WTC11 (cell line): ENCODE data around the gene NFX1. TPM values are rescaled to one million over a fixed set of nuclear protein-coding genes. Genes with fewer than 3 reads are reported as not detected.
"Not testable (repeated sequence)": the region's sequence is repeated elsewhere in the genome, so short reads cannot be mapped to it uniquely, and the experiment has no call there.

Experiments
- ATAC-seq: fragments of 200-7000 bp; cut with Tn5 transposase; 2 replicates; pipeline ENCODE4 v1.10.0; 2021; ENCODE audit warnings: mild to moderate bottlenecking, moderate library complexity
- CTCF ChIA-PET: fragments of 300-600 bp; sonication (Branson Sonifier 250); formaldehyde crosslinking; loops from one replicate; lab custom pipeline; 2021; ENCODE audit warnings: antibody characterized with exemption; lab: Charles Lee
- POLR2A ChIA-PET: fragments of 350-600 bp; sonication (Branson Sonifier 250); formaldehyde crosslinking; loops from one replicate; lab custom pipeline; 2021; ENCODE audit warnings: antibody characterized with exemption; lab: Charles Lee
- DNase-seq: peaks from one replicate; pipeline ENCODE4 v3.0.0; 2021; ENCODE audit warnings: low spot score
- H3K27ac Mint-ChIP-seq: 2 replicates; pipeline ENCODE4 v1.8.0; 2021; ENCODE audit warnings: mixed read lengths
- H3K27me3 Mint-ChIP-seq: 2 replicates; pipeline ENCODE4 v1.8.0; 2021; ENCODE audit warnings: low read depth, mild to moderate bottlenecking, moderate library complexity, mixed read lengths
- H3K36me3 Mint-ChIP-seq: 2 replicates; pipeline ENCODE4 v1.8.0; 2021; ENCODE audit warnings: mixed read lengths
- H3K4me1 Mint-ChIP-seq: 2 replicates; pipeline ENCODE4 v1.8.0; 2022; ENCODE audit warnings: mixed read lengths
- H3K4me3 Mint-ChIP-seq: 2 replicates; pipeline ENCODE4 v1.8.0; 2021; ENCODE audit warnings: mild to moderate bottlenecking, moderate library complexity, mixed read lengths
- H3K9me3 Mint-ChIP-seq: 2 replicates; pipeline ENCODE4 v1.8.0; 2021; ENCODE audit warnings: mixed read lengths
- ATF1 ChIP-seq: sonication (generic); formaldehyde crosslinking; IDR thresholded peaks from 2 replicates; pipeline ENCODE4 v1.8.1; 2023; ENCODE audit warnings: mild to moderate bottlenecking, moderate library complexity, missing genetic modification reagents
- EMX1 ChIP-seq: fragments of 250-450 bp; sonication (Bioruptor Pico); IDR thresholded peaks from 2 replicates; pipeline ENCODE4 v1.8.0; 2021; ENCODE audit warnings: mild to moderate bottlenecking
- ESRRA ChIP-seq: sonication (generic); formaldehyde crosslinking; IDR thresholded peaks from 2 replicates; pipeline ENCODE4 v1.8.1; 2022; ENCODE audit warnings: mild to moderate bottlenecking, missing genetic modification reagents, borderline replicate concordance
- IRF2 ChIP-seq: sonication (generic); formaldehyde crosslinking; IDR thresholded peaks from 2 replicates; pipeline ENCODE4 v1.8.0; 2022; ENCODE audit warnings: low read depth, missing genetic modification reagents, borderline replicate concordance
- NR1H2 ChIP-seq: sonication (generic); formaldehyde crosslinking; IDR thresholded peaks from 2 replicates; pipeline ENCODE4 v1.9.0; 2021; ENCODE audit warnings: mild to moderate bottlenecking, moderate library complexity, missing genetic modification reagents
- TCF7 ChIP-seq: sonication (generic); formaldehyde crosslinking; IDR thresholded peaks from 2 replicates; pipeline ENCODE4 v1.8.0; 2022; ENCODE audit warnings: mild to moderate bottlenecking, low read depth, missing genetic modification reagents, moderate library complexity
- TEAD1 ChIP-seq: sonication (generic); formaldehyde crosslinking; IDR thresholded peaks from 2 replicates; pipeline ENCODE4 v1.8.0; 2022; ENCODE audit warnings: mild to moderate bottlenecking, missing genetic modification reagents
- ZNF219 ChIP-seq: sonication (generic); formaldehyde crosslinking; IDR thresholded peaks from 2 replicates; pipeline ENCODE4 v1.8.0; 2023; ENCODE audit warnings: missing genetic modification reagents, mild to moderate bottlenecking, borderline replicate concordance
- ZNF263 ChIP-seq: sonication (generic); formaldehyde crosslinking; IDR thresholded peaks from 2 replicates; pipeline ENCODE4 v1.8.1; 2022; ENCODE audit warnings: low read depth, mild to moderate bottlenecking, moderate library complexity, missing genetic modification reagents
- ZNF423 ChIP-seq: fragments of 250-450 bp; sonication (Bioruptor Pico); IDR thresholded peaks from 2 replicates; pipeline ENCODE4 v2.1.2; 2022; ENCODE audit warnings: mild to moderate bottlenecking, moderate library complexity
- total RNA-seq: library from RNA; stranded (reverse); gene quantifications from 3 replicates; pipeline ENCODE4 v1.2.3, GENCODE V29; 2021
- TF ChIP-seq, protein P1 (sequence below): sonication (generic); formaldehyde crosslinking; IDR thresholded peaks from 2 replicates; pipeline ENCODE4 v1.8.1; 2022; ENCODE audit warnings: missing genetic modification reagents, borderline replicate concordance
- TF ChIP-seq, protein P2 (sequence below): sonication (generic); formaldehyde crosslinking; IDR thresholded peaks from 2 replicates; pipeline ENCODE4 v1.8.0; 2023; ENCODE audit warnings: mild to moderate bottlenecking, missing genetic modification reagents
- TF ChIP-seq, protein P3 (sequence below): sonication (generic); formaldehyde crosslinking; IDR thresholded peaks from 2 replicates; pipeline ENCODE4 v1.8.0; 2022; ENCODE audit warnings: mild to moderate bottlenecking, missing genetic modification reagents
- TF ChIP-seq, protein P4 (sequence below): sonication (generic); formaldehyde crosslinking; conservative IDR thresholded peaks from 2 replicates; pipeline ENCODE4 v1.8.1; 2023; ENCODE audit warnings: mild to moderate bottlenecking, low read depth, missing genetic modification reagents, moderate library complexity
- TF ChIP-seq, protein P5 (sequence below): sonication (generic); formaldehyde crosslinking; conservative IDR thresholded peaks from 2 replicates; pipeline ENCODE4 v1.8.1; 2022; ENCODE audit warnings: mild to moderate bottlenecking, missing genetic modification reagents
- TF ChIP-seq, protein P6 (sequence below): sonication (generic); formaldehyde crosslinking; IDR thresholded peaks from 2 replicates; pipeline ENCODE4 v1.8.1; 2023; ENCODE audit warnings: mild to moderate bottlenecking, missing genetic modification reagents, moderate library complexity

NFX1 gene
- total RNA-seq, 1 experiment from 2014 or later, result 30.9 TPM

DNA sequence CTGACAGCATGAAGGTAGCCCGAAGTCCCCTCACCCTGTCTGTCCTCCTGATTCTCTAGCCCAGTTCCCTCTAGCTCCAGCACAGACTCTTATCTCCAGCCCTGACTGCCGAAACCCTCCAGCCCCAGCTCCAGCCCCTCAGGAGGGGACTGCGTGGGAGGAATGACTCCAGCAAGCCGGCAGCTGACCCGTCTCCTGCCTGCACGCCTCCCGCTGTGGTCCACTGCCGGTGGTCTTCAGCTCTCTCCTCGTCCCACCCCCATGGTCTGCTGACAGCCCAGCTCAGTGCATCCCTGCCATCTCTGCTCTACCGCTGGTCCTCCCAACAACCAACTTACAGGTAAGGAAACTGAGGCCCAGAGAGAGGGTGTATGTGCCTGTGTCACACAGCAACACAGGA, 111.5 kb downstream of the NFX1 start:
- H3K27ac Mint-ChIP-seq, POLR2A ChIA-PET, CTCF ChIA-PET, H3K9me3 Mint-ChIP-seq, H3K27me3 Mint-ChIP-seq, H3K4me1 Mint-ChIP-seq, H3K4me3 Mint-ChIP-seq, DNase-seq, H3K36me3 Mint-ChIP-seq, ATAC-seq: not testable (repeated sequence)

DNA sequence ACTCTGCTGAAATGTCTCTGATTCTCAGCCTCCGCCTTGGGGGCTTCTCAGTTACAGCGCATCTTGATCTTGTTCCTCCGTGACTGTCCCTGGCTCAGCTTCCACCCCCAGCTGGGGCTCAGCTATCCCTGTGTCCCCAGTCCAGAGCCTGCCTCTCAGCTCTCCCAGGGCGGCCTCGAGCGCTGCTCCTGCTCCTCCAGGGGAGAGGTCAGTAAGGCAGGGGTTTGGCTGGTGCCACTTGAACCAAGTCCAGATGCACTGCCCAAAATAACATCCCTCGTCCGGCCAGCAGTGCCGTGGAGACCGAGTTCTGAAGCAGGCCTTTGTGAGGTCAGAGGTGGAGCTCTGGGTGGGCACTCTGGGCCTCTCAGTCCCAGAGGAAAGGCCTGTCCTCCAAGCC, 112.1 kb downstream of the NFX1 start, which contains the start of gene AQP7:
Gene AQP7, minus strand, starts transcription at position 198 of the 400 bp plus-strand sequence. CDS start 1,306 bp downstream, outside the sequence.
- H3K4me1 Mint-ChIP-seq, H3K27ac Mint-ChIP-seq, POLR2A ChIA-PET, H3K4me3 Mint-ChIP-seq, DNase-seq, ATAC-seq, H3K36me3 Mint-ChIP-seq, H3K27me3 Mint-ChIP-seq, H3K9me3 Mint-ChIP-seq: not testable (repeated sequence)
- CTCF ChIA-PET, result interaction anchor here (0.9 to 4.3 kb wide), 7 partner anchors 10 to 70 kb away, joined by 4 to 62 read pairs (median 16); no protein-coding TSS in a partner anchor

DNA sequence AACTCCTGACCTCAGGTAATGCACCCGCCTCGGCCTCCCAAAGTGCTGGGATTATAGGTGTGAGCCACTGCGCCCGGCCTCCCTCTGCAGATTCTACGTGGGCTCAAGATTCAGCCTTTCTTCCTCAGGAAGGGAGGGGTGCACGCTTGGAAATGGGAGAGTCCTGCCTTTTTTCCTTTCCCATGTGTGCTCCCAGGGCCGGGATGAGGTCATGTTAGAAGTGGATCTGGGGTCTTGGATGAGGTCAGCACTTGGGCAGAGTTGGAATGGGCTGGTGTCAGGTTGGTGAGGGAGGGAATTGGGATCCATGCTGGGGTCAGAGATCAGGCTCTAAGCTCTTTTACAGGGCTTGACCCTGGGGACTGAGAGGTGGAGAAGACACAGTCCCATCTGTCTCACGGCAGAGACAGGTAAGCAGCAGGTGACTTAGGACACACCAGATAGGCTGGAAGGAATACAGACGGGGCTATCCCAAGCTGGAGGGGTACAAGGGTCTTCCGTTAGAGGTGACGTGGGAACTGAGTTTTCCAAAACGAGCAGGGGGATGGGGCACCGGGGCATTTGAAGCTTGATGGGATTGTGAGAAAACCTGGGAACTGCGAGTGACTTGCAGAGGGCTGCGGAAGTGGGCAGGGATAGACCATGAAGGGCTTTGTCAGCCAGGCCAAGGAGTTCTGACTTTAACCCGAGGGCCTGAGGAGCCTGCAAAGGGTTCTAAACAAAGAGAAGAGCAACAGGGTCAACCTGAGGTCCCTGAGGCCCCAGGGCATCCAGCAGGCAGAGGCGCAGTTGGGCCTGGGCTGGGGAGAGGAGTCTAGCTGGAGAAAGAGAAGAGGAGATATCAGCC, 113.8 kb downstream of the NFX1 start:
- no peak for ATAC-seq
- no peak for TF ChIP-seq ZNF219 (CRISPR knock-in tag)
- TF ChIP-seq ATF1 (CRISPR knock-in tag), result no peak
- TF ChIP-seq IRF2 (CRISPR knock-in tag), result no peak
- TF ChIP-seq, protein P1, sequence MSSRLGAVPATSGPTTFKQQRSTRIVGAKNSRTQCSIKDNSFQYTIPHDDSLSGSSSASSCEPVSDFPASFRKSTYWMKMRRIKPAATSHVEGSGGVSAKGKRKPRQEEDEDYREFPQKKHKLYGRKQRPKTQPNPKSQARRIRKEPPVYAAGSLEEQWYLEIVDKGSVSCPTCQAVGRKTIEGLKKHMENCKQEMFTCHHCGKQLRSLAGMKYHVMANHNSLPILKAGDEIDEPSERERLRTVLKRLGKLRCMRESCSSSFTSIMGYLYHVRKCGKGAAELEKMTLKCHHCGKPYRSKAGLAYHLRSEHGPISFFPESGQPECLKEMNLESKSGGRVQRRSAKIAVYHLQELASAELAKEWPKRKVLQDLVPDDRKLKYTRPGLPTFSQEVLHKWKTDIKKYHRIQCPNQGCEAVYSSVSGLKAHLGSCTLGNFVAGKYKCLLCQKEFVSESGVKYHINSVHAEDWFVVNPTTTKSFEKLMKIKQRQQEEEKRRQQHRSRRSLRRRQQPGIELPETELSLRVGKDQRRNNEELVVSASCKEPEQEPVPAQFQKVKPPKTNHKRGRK, result no peak
- TF ChIP-seq, all 79 proteins: peak for 0
- Mint-ChIP-seq H3K4me1 (no peaks in the 10 kb centered on the region), H3K9me3 (no peaks in the 10 kb centered on the region), H3K27ac (no peak overlapping the region), H3K4me3 (no peak overlapping the region), H3K27me3 (no peaks in the 10 kb centered on the region; the same call in 1 of the 2 replicates), H3K36me3 (no peaks in the 10 kb centered on the region)
- ChIA-PET POLR2A (no interaction called here), CTCF (interaction anchor here (0.5 to 4.3 kb wide), 21 partner anchors 11 to 316 kb away, joined by 3 to 62 read pairs (median 5); partner anchors contain the start of genes AQP3 and NOL6)
- DNase-seq, result no peak

DNA sequence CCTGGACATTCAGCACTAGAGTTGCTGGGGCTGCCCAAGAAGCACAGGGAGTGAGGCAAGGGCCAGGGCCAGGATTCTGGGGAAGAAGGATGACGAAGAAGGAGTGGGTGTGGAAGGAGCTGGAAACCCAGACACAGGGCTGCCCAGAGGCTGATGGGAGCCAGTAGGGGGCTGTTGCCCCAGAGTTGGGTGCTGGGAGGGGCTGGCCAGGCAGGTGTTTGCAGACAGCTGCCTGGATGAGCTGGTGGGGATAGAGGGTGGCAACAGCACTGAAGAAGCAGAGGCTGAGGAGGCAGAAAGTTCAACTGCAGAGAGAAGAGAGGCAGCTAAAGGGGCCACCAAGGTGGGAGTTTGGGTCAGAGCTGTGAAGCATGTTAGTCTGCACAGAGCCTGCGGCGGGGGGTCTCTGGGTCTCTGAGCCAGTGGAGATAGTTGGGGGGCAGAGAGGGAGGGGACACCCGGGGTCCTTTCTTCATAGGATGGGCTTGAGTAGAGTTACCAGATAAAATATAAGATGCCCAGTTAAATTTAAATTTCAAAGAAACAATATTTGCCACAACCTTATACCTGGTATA, 114.6 kb downstream of the NFX1 start:
- TF ChIP-seq ZNF263 (CRISPR knock-in tag), result no peak
- TF ChIP-seq, protein P2, sequence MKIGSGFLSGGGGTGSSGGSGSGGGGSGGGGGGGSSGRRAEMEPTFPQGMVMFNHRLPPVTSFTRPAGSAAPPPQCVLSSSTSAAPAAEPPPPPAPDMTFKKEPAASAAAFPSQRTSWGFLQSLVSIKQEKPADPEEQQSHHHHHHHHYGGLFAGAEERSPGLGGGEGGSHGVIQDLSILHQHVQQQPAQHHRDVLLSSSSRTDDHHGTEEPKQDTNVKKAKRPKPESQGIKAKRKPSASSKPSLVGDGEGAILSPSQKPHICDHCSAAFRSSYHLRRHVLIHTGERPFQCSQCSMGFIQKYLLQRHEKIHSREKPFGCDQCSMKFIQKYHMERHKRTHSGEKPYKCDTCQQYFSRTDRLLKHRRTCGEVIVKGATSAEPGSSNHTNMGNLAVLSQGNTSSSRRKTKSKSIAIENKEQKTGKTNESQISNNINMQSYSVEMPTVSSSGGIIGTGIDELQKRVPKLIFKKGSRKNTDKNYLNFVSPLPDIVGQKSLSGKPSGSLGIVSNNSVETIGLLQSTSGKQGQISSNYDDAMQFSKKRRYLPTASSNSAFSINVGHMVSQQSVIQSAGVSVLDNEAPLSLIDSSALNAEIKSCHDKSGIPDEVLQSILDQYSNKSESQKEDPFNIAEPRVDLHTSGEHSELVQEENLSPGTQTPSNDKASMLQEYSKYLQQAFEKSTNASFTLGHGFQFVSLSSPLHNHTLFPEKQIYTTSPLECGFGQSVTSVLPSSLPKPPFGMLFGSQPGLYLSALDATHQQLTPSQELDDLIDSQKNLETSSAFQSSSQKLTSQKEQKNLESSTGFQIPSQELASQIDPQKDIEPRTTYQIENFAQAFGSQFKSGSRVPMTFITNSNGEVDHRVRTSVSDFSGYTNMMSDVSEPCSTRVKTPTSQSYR (CRISPR knock-in tag), result no peak
- TF ChIP-seq, protein P3, sequence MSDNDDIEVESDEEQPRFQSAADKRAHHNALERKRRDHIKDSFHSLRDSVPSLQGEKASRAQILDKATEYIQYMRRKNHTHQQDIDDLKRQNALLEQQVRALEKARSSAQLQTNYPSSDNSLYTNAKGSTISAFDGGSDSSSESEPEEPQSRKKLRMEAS (CRISPR knock-in tag), result no peak
- no peak for TF ChIP-seq NR1H2 (CRISPR knock-in tag)
- TF ChIP-seq, protein P4, sequence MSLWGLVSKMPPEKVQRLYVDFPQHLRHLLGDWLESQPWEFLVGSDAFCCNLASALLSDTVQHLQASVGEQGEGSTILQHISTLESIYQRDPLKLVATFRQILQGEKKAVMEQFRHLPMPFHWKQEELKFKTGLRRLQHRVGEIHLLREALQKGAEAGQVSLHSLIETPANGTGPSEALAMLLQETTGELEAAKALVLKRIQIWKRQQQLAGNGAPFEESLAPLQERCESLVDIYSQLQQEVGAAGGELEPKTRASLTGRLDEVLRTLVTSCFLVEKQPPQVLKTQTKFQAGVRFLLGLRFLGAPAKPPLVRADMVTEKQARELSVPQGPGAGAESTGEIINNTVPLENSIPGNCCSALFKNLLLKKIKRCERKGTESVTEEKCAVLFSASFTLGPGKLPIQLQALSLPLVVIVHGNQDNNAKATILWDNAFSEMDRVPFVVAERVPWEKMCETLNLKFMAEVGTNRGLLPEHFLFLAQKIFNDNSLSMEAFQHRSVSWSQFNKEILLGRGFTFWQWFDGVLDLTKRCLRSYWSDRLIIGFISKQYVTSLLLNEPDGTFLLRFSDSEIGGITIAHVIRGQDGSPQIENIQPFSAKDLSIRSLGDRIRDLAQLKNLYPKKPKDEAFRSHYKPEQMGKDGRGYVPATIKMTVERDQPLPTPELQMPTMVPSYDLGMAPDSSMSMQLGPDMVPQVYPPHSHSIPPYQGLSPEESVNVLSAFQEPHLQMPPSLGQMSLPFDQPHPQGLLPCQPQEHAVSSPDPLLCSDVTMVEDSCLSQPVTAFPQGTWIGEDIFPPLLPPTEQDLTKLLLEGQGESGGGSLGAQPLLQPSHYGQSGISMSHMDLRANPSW (CRISPR knock-in tag), result no peak
- TF ChIP-seq ZNF423 (CRISPR knock-in tag), result no peak
- TF ChIP-seq, protein P5, sequence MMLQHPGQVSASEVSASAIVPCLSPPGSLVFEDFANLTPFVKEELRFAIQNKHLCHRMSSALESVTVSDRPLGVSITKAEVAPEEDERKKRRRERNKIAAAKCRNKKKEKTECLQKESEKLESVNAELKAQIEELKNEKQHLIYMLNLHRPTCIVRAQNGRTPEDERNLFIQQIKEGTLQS (CRISPR knock-in tag), result no peak
- TF ChIP-seq ESRRA (CRISPR knock-in tag), result no peak
- TF ChIP-seq TCF7, result no peak
- no peak for TF ChIP-seq EMX1 (CRISPR knock-in tag)
- TF ChIP-seq TEAD1 (CRISPR knock-in tag), result no peak
- no peak for TF ChIP-seq ATF1 (CRISPR knock-in tag)
- TF ChIP-seq, protein P6, sequence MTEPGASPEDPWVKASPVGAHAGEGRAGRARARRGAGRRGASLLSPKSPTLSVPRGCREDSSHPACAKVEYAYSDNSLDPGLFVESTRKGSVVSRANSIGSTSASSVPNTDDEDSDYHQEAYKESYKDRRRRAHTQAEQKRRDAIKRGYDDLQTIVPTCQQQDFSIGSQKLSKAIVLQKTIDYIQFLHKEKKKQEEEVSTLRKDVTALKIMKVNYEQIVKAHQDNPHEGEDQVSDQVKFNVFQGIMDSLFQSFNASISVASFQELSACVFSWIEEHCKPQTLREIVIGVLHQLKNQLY (CRISPR knock-in tag), result no peak
- ATAC-seq (no peak), DNase-seq (no peak)
- Mint-ChIP-seq H3K9me3 (no peaks in the 10 kb centered on the region), H3K36me3 (no peaks in the 10 kb centered on the region), H3K4me3 (no peak overlapping the region), H3K4me1 (no peaks in the 10 kb centered on the region), H3K27ac (no peak overlapping the region), H3K27me3 (no peaks in the 10 kb centered on the region; the same call in 1 of the 2 replicates)
- CTCF ChIA-PET, result interaction anchor here (1.0 to 4.3 kb wide), 10 partner anchors 11 to 112 kb away, joined by 3 to 62 read pairs (median 20); partner anchors contain the start of gene AQP3
- POLR2A ChIA-PET, result no interaction called here
